Endometrium (tissue), 2 donors: ENCODE results near the gene BBIP1.
"Not testable (repeated sequence)": the region's sequence is repeated elsewhere in the genome, so short reads cannot be mapped to it uniquely, and the experiment has no call there.

Source experiments
- FAIRE-seq: peaks from 2 replicates; lab custom pipeline; 2012; peaks lifted over from hg19 to GRCh38; lab: Jason Lieb, UNC
- donor health status: control.
- donor health status: control.

Gene BBIP1

DNA sequence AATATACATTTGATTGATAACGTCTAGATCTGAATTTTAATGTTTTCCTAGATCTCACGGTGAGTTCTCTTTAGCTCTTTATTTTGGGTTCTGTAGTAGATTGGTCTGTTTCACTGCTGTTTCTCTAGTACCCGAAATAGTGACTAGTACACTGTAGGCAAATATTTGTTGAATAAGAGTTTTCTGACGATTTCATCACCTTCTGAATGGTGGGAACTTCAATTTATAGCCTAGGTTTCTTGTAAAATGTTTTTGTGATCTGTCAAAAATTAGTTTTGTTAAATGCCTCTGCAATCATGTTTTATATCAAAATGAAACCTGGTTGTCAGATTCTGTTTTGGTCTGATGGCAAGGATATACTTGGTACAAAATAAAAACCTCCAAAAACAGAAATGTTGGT is 37.1 kb downstream of the BBIP1 start:
- FAIRE-seq = no peak

DNA sequence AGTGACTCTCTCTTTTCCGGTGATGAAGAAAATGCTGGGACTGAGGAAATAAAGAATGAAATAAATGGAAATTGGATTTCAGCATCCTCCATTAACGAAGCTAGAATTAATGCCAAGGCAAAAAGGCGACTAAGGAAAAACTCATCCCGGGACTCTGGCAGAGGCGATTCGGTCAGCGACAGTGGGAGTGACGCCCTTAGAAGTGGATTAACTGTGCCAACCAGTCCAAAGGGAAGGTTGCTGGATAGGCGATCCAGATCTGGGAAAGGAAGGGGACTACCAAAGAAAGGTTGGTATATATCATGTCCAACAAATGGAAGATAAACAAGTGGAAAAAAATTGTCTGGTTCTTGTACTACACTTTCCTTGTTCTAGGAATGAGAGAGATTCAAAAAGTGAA is 37.7 kb downstream of the BBIP1 start:
- FAIRE-seq = no peak

DNA sequence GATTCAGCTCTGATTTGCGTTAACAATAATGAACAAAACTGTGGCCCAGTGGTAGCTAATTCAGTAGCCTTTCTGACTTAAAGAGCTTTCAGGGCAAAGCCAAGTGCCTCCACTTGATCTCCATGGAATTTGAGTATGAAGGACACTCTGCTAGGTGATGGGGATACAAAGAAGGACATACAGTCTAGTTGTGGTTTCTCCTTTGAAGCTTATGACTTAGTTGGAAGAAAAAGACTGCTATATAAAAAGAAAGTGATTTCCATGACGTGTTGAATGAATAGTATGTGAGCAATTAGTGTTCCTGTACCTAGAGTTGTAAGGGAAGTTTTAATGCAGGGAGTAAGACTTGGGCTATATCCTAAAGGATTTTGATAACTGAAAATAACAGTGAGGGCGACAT is 39.0 kb downstream of the BBIP1 start:
- FAIRE-seq = no peak

DNA sequence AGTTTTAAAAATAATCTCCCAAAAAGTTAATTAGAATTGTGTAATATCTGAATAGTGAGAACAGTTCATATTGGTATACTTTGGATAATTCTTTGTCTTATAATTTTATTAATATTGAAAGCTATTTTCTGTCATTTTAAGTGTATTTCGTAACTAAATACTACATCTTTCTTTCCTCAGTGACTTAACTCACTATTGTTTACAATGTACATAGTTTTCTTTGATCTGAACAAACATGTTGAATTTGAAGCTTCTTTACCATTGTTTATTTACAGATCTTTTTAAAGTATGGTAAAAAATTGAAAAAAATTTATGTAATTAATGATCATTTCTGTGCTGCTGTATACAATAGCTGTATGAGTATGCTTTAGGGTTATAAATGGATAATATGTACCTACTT is 42.2 kb downstream of the BBIP1 start:
- FAIRE-seq = peak; percentile 21

- no peak for FAIRE-seq
Observed at GRCh38 chr10:110876000-110876399, 43.0 kb downstream of the BBIP1 start.

GRCh38 chr10:110873951-110874350 is 45.0 kb downstream of the BBIP1 start:
- FAIRE-seq = no peak

DNA sequence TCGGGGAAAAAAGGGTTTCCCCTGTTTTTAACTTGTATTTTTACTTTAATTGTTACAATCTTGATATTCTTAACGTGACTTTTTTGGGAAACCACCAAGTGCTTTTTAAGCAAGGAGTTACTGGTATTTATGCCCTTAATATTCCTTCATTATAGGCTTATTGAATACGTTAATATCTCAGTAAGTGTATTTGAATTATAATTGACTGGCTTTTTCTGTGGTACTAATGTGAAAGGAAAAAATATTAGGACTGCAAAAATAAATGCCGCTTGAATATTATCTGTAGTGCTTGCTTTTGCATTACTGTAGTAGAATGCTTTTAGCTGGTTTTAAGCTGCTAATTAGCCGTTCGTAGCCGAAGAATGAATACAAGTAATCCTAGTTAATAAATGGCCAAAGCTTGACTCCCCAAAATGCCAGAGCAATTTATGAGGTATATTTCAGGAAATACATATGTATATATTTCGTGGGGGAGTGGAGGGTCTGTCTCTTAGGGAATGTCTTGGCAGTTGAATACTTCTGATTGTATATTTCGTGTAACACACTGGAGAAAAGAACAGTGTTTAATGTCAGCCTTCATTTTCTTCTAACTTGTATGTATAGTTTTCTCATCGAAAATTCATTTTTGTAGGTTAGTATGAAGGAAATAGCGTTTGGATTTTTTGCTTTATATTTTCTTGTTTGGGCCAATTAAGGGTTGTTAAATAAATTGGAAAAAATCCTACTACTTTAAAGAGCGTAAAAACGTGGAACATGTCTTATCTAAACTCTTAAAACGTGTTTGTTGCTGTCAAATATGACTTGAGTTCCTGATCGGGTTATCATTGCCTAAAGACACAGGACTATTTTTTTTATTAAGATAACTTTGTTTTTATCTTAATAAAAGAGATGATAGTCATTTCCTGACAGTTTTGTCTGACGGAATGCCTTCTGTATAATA is 45.7 kb downstream of the BBIP1 start:
- FAIRE-seq = peak; percentile 71

- no peak for FAIRE-seq
Observed at GRCh38 chr10:110872145-110872983, 46.6 kb downstream of the BBIP1 start.

DNA sequence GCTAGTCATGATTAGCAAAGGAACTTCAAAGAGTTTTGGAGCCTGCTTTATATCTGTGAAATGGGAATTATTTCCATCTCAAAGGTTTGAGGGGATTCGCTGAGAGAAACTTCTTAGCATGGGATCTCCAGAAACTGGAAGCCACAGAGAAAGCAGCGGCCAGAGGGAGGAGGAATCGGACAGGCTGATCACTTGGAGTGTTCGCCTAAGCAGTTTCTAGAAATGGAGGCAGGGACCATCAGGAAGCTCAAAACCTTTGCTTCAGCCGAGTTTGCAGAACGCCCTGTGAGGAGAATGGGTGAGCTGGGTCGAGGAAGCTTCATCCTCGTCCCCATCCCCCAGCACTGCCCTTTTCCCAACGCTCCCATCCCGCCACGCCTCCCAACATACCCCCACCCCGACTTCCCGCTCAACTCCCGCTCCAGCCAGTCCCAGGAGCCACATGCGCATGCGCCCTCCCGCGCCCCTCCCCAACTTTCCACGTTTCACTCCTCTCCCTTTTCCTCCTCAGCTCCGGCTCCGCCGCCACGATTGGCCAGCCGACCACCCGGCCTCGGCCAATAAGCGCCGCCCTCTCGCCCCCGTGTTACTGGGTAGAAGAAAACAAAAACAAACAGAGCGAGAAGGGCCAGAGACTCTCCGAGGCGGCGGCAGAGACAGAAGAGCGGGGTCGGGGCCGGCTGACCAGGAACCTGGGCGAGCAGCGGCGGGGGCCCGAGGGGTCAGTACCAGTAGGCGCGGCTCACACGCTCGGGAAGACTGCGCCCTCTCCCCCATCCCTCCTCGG is 47.5 kb downstream of the BBIP1 start, which contains the start of gene PDCD4:
Gene PDCD4 (plus strand): TSS at position 631 of the 787 bp plus-strand sequence. CDS start 4,100 bp downstream, outside the sequence.
- peak; percentile 97 for FAIRE-seq

DNA sequence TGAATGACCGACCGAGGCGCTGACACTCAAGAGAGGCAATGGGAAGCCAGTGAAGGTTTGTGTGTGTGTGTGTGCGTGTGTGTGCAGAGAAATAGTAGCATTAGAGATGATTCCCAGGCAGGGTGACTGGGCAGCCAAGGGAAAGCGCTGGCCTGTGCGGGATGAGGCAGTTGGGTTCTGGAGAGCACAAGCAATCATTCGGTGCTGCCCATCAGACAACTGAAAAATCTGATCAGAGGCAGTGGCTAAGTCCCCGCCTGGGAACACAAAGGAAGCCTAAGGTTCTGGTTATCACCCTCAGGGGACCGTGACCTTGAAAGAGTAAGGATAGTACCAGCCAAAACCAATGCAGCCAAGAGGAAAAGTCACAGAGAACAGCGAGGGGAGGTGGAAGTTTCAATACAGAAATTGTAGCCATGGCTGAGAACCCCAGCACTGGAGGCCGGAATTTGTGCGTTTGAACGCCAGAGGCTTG is 48.1 kb downstream of the BBIP1 start:
- no peak for FAIRE-seq

- FAIRE-seq = no peak
Observed at GRCh38 chr10:110868981-110869380, 50.0 kb downstream of the BBIP1 start.

GRCh38 chr10:110867807-110868465 is 51.0 kb downstream of the BBIP1 start:
- FAIRE-seq = no peak

DNA sequence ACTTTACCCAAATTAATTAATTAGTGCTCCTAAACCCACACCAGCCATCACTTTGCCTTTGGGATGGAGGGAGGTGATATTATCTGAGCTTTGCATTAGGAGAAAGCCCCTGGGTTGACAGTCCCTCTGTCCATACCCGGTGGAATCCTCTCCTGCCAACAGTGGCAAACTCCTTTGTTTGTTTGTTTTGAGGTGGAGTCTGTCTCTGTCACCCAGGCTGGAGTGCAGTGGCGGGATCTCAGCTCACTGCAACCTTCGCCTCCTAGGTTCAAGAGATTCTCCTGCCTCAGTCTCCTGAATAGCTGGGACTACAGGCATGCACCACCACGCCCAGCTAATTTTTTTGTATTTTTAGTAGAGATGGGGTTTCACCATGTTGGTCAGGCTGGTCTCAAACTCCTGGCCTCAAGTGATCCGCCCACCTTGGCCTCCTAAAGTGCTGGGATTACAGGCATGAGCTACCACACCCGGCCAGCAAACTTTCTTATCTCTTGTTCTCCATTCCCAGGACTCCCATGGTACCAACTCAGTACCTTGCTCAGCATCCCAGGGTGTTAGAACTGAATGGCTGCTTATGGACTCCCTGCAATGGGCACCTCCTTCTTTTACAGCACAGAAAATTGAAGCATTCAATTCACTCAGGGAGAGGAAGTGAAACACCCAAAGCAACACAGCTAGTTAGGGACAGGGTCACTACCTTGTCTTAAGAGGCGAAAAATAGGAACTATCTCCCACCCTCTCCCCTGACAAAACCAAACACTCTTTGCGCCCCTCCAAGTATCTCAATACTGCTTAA is 51.8 kb downstream of the BBIP1 start:
- FAIRE-seq = not testable (repeated sequence)

GRCh38 chr10:110865809-110866482 is 53.0 kb downstream of the BBIP1 start:
- no peak for FAIRE-seq

GRCh38 chr10:110865186-110865808 is 53.7 kb downstream of the BBIP1 start:
- FAIRE-seq = peak; percentile 29

- peak; percentile 8 for FAIRE-seq
Observed at GRCh38 chr10:110864662-110865140, 54.3 kb downstream of the BBIP1 start.

DNA sequence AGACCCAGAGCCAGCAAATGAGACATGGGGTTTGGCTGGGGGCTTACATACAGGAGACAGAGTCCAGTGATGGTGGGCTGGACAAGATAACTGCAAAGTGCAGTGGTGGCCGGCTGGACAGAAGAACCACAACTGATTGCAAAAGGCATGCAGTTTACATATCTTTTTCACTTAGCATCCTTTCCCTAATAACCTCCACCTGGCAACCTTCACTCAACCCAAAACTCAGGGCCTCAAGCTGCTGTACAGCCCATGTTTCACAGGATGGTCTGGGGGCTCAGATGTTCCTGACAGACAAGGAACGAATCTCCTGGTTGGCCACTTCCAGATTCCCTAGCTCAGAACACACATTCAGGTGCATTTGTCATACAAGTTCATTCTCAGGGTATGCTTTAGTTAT is 55.0 kb downstream of the BBIP1 start:
- FAIRE-seq = no peak

- FAIRE-seq = no peak
Observed at GRCh38 chr10:110863361-110863760, 55.6 kb downstream of the BBIP1 start.

GRCh38 chr10:110862961-110863360 is 56.0 kb downstream of the BBIP1 start:
- no peak for FAIRE-seq
